Peyer's patch (tissue), 4 donors: ENCODE results near the gene NEK9.

Experiments
- CTCF ChIP-seq, 6 experiments: fragments of 450-650 bp in 4 of 6; fragments of 200-600 bp in 2 of 6; sonication (generic) in 1 of 6; IDR thresholded peaks; one replicate each; pipeline ENCODE4 v1.5.1; 2017 to 2019; ENCODE audit warnings: antibody characterized with exemption in 6 of 6, mild to moderate bottlenecking in 3 of 6, moderate library complexity in 1 of 6
- POLR2A ChIP-seq, 2 donors: fragments of 450-650 bp; IDR thresholded peaks; one replicate each; pipeline ENCODE4 v1.5.1; 2017; ENCODE audit warnings: antibody characterized with exemption in 2 of 2, mild to moderate bottlenecking in 2 of 2, moderate library complexity in 2 of 2

GRCh38 chr14:75083271-75083670 is 43.6 kb downstream of the NEK9 start:
- no peak for TF ChIP-seq CTCF (IDR thresholded peaks at IDR 0.05)
- TF ChIP-seq POLR2A (IDR thresholded peaks at IDR 0.05), result no peak
